HEK293T (cell line): ENCODE data around the gene LTBP1.
"Not testable (repeated sequence)": the region's sequence is repeated elsewhere in the genome, so short reads cannot be mapped to it uniquely, and the experiment has no call there.

Source experiments
- CTCF ChIA-PET: fragments of 350-600 bp; formaldehyde crosslinking; extraction: SDS; loops from one replicate; lab custom pipeline; 2021; ENCODE audit warnings: antibody characterized with exemption, inconsistent platforms; lab: Yijun Ruan, JAX
- POLR2A ChIA-PET: fragments of 350-600 bp; formaldehyde crosslinking; extraction: SDS; loops from one replicate; lab custom pipeline; 2020; ENCODE audit warnings: antibody characterized with exemption, inconsistent platforms; lab: Yijun Ruan, JAX
- DNase-seq: peaks from one replicate; pipeline ENCODE4 v3.0.0; 2012; ENCODE audit warnings: mixed read lengths; ENCODE audit errors: extremely low spot score
- ARNT ChIP-seq: fragments of 450-650 bp; IDR thresholded peaks from 2 replicates; pipeline ENCODE4 v1.6.1; 2017; ENCODE audit warnings: mild to moderate bottlenecking
- BHLHE40 ChIP-seq: fragments of 450-650 bp; IDR thresholded peaks from 2 replicates; pipeline ENCODE4 v1.6.1; 2016; ENCODE audit warnings: mild to moderate bottlenecking, moderate library complexity, borderline replicate concordance
- CTBP1 ChIP-seq: fragments of 450-650 bp; IDR thresholded peaks from 2 replicates; pipeline ENCODE4 v1.6.1; 2016; ENCODE audit warnings: borderline replicate concordance
- FOXA1 ChIP-seq: fragments of 450-650 bp; IDR thresholded peaks from 2 replicates; pipeline ENCODE4 v1.6.1; 2016; ENCODE audit warnings: mild to moderate bottlenecking
- FOXK2 ChIP-seq: fragments of 450-650 bp; IDR thresholded peaks from 2 replicates; pipeline ENCODE4 v1.6.1; 2016; ENCODE audit warnings: mild to moderate bottlenecking
- FOXM1 ChIP-seq: fragments of 450-650 bp; IDR thresholded peaks from 2 replicates; pipeline ENCODE4 v1.6.1; 2017; ENCODE audit warnings: mild to moderate bottlenecking, borderline replicate concordance
- HDGF ChIP-seq: fragments of 450-650 bp; IDR thresholded peaks from 2 replicates; pipeline ENCODE4 v1.6.1; 2017; ENCODE audit warnings: antibody characterized with exemption, borderline replicate concordance
- L3MBTL2 ChIP-seq: fragments of 450-650 bp; conservative IDR thresholded peaks from 2 replicates; pipeline ENCODE4 v1.6.1; 2016; ENCODE audit warnings: mild to moderate bottlenecking
- LEF1 ChIP-seq: fragments of 450-650 bp; IDR thresholded peaks from 2 replicates; pipeline ENCODE4 v1.6.1; 2017; ENCODE audit warnings: mild to moderate bottlenecking, borderline replicate concordance
- NFRKB ChIP-seq: fragments of 450-650 bp; IDR thresholded peaks from 2 replicates; pipeline ENCODE4 v1.6.1; 2016; ENCODE audit warnings: mild to moderate bottlenecking, moderate library complexity
- PKNOX1 ChIP-seq: fragments of 450-650 bp; IDR thresholded peaks from 2 replicates; pipeline ENCODE4 v1.6.1; 2016
- SP1 ChIP-seq: fragments of 450-650 bp; IDR thresholded peaks from 2 replicates; pipeline ENCODE4 v1.6.1; 2017
- SUZ12 ChIP-seq: fragments of 450-650 bp; IDR thresholded peaks from 2 replicates; pipeline ENCODE4 v1.6.1; 2016; ENCODE audit warnings: mild to moderate bottlenecking
- TARDBP ChIP-seq: fragments of 450-650 bp; IDR thresholded peaks from 2 replicates; pipeline ENCODE4 v1.6.1; 2016
- ZNF384 ChIP-seq: fragments of 450-650 bp; IDR thresholded peaks from 2 replicates; pipeline ENCODE4 v1.6.1; 2016

LTBP1 gene

GRCh38 chr2:33056170-33056569 is 109.4 kb downstream of the LTBP1 start:
- ChIA-PET CTCF (no interaction called here), POLR2A (no interaction called here)
- no peak for TF ChIP-seq HDGF
- no peak for TF ChIP-seq FOXK2
- no peak for TF ChIP-seq SUZ12
- TF ChIP-seq BHLHE40, result no peak
- no peak for TF ChIP-seq TARDBP
- no peak for TF ChIP-seq ARNT
- no peak for TF ChIP-seq ZNF384
- TF ChIP-seq FOXA1, result no peak
- TF ChIP-seq SP1, result no peak
- TF ChIP-seq CTBP1, result no peak
- no peak for TF ChIP-seq L3MBTL2
- no peak for TF ChIP-seq PKNOX1
- no peak for TF ChIP-seq FOXM1
- no peak for DNase-seq

- DNase-seq, POLR2A ChIA-PET: not testable (repeated sequence)
- CTCF ChIA-PET, result interaction anchor here (0.9 kb wide), 1 partner anchor 226 kb away, joined by 3 read pairs; no protein-coding TSS in a partner anchor
Observed at GRCh38 chr2:33057307-33058028, 110.7 kb downstream of the LTBP1 start.

GRCh38 chr2:33058716-33059470 is 112.1 kb downstream of the LTBP1 start:
- CTCF ChIA-PET, result interaction anchor here (0.9 kb wide), 1 partner anchor 228 kb away, joined by 3 read pairs; no protein-coding TSS in a partner anchor

GRCh38 chr2:33059471-33060156 is 112.9 kb downstream of the LTBP1 start:
- TF ChIP-seq HDGF, result no peak
- no peak for TF ChIP-seq LEF1
- no peak for TF ChIP-seq SUZ12
- TF ChIP-seq CTBP1, result no peak
- TF ChIP-seq NFRKB, result no peak
- no peak for TF ChIP-seq L3MBTL2
- DNase-seq, result no peak
- CTCF ChIA-PET, result no interaction called here
- POLR2A ChIA-PET, result no interaction called here

More at GRCh38 chr2:33058716-33059470, 112.1 kb downstream of the LTBP1 start:
- DNase-seq, result peak; percentile 18
- no peak for TF ChIP-seq FOXK2
- peak; percentile 44; the same call in 1 of the 2 replicates for TF ChIP-seq CTBP1
- TF ChIP-seq PKNOX1, result peak; percentile 84
- POLR2A ChIA-PET, result no interaction called here

- POLR2A ChIA-PET, result no interaction called here
- CTCF ChIA-PET, result no interaction called here
Observed at GRCh38 chr2:33060405-33060804, 113.7 kb downstream of the LTBP1 start.

GRCh38 chr2:33062665-33063250 is 116.0 kb downstream of the LTBP1 start:
- CTCF ChIA-PET, result no interaction called here
- DNase-seq, result no peak
- POLR2A ChIA-PET, result no interaction called here
- TF ChIP-seq L3MBTL2 (no peak), CTBP1 (no peak), PKNOX1 (no peak), LEF1 (no peak), BHLHE40 (no peak)

More at GRCh38 chr2:33060405-33060804, 113.7 kb downstream of the LTBP1 start:
- TF ChIP-seq SUZ12 (no peak), ARNT (no peak), CTBP1 (no peak), LEF1 (no peak), FOXA1 (no peak), FOXM1 (no peak), L3MBTL2 (no peak), TARDBP (no peak)
- DNase-seq, result no peak
